GM21786 (cell line): ENCODE measurements around the gene FKBP5.
"Not testable (repeated sequence)": the region's sequence is repeated elsewhere in the genome, so short reads cannot be mapped to it uniquely, and the experiment has no call there.

ENCODE experiments used
- ATAC-seq: cut with Tn5 transposase; IDR thresholded peaks from one replicate; pipeline ENCODE4 v1.9.1; 2021; ENCODE audit not compliant: unreplicated experiment

Gene FKBP5

DNA sequence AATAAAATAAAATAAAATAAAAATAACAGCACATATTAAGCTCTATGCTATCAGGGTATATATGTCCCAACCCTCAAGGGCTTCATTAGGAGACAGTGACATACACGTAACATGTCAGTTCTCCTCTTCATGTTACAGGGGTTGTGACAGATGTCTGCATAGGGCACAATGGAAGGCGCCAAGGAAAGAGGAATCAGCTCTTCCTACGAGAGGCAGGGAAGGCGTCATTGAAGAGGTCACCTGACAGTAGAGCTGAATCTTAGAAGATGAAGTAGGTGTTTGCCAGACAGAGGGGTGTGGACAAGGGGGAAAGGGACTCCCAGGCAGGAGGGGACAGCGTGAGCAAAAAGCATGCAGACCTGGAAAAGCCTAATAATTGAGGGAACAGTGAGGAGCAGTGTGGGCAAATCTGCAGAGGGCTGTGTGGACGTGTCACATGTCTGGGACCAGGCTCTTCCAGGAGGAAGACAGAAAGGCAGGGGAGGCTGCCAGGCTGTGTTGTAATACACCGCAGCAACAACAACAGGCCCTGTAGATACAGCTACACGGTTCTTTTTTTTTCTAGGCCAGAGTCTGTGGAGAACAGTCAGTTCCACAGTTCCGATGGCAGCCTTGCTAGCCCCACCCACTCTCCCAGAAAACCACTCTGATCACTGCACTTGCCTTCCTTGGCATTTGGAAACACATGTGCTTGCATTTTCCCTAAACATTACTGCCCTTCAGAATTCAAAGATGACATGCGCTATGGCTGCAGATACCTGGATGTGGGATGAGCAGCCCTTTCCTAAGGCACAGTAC is 2.5 kb upstream of the FKBP5 start:
- ATAC-seq = no peak

DNA sequence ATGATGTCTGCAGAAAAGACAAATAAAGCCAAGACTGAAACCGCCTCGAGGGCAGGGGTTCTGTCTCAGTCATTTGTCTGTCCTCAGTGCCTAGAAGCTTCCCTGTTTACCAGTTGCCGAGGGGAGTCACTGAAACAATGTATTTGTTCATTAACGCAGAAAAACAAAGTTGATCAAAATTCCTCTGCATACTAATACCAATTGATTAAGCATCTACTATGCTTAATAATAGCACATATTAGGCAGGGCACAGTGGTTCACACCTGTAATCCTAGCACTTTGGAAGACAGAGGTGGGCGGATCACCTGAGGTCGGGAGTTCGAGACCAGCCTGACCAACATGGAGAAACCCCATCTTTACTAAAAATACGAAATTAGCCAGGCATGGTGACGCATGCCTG is 1.8 kb upstream of the FKBP5 start:
- ATAC-seq = no peak

DNA sequence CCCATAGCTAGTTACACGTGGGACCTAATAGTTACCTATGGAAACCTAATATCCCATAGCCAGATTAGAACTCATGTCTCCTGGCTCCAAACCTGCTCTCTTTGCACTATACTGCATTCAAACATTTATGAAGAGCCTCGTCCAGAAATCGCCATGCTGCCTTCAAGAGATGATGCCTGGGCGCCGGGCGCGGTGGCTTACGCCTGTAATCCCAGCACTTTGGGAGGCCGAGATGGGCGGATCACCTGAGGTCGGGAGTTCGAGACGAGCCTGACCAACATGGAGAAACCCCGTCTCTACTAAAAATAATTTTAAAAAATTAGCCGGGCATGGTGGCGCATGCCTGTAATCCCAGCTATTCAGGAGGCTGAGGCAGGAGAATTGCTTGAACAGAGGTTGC is 1.3 kb upstream of the FKBP5 start:
- ATAC-seq = not testable (repeated sequence)

DNA sequence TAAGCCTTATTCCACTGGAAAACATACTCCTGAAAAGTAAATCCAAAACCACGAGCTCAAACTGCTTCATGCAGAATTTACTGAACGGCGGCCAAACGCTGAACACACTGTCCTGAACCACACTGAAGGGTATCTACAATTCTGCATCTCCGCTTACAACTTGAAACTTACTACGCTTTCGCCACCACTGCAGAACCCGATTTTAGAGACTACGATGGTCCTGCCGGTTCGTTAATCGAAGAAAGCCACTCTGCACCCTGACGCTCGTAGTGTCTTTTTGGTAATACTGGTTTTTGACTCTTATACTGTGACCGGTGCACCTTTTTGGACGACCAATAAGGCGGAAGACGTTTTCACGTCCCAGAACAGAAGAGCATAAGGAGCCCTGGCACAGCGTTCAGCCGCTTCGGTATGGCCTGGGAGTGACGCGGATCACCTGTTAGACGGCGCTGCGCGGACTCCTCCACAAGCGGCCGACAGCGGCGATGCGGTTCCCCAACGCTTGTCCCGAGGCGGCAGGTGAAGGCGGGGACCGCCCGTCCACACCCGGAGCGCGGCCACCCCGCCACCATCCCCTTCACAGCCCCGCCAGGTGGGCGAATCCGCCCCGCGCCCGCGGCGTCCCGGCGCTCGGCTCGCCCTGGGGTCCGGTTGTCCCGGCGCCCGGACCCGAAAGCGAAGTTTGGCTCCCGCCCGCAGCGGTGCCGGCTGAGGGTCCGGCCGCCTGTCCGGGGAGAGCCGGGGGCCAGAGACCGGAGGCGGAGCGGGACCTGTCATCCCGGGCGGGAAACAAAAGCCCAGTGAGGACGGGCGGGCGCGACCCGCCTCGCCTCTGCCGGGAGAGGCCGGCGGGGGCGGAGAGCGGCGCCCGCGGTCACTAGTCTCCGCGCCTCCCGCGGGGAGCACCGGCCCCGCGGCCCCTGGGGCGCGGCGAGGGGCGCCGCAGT is 784 bp downstream of the FKBP5 start:
- ATAC-seq = peak; percentile 38

DNA sequence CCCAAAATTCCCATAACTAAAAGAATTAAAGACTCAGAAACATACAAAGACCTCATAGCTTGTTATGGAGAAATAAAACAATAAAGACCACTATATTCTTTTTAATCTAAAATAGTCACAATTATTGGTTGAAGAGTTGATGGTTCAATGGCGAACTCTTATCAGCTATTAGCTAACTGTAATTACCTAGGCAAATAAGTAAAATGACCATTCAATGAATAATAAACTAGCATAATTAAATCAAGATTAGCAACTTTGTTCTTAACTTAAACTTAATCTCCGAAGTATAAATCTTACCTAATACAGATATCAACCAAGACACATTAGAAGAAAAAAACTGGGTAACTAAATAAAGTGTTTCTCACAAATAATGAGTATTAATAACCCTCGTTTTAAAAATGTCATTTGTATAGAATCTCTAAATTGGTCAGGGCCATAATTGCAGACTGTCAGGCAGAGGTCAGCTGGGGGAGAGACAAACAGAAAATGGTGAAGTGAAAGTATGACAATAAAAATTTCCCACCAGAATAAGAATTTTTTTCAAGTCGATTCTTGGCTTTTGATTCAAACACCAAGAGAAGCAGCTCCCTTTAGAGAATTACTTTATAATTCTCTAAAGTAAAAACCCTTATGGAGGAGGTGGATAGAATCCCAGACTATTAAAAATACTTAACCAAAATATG is 1.7 kb downstream of the FKBP5 start:
- ATAC-seq = no peak

DNA sequence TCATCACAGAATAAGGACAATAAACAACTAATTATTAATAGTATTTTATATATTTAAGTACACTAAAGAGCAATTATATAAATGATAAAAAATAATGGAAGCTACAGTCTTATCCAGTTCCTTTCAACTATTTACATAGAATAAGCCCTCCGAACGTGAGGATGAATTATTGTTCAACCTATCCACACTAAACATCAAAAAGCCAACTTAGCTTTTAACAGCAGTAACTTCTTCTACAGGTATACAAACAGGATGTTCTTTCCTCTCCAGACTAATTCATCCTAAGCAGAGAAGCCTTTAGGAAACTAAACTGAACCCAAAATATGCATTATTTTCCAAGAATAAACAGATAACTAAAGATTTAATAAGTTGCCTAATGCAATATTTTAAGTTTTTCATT is 2.3 kb downstream of the FKBP5 start:
- no peak for ATAC-seq

DNA sequence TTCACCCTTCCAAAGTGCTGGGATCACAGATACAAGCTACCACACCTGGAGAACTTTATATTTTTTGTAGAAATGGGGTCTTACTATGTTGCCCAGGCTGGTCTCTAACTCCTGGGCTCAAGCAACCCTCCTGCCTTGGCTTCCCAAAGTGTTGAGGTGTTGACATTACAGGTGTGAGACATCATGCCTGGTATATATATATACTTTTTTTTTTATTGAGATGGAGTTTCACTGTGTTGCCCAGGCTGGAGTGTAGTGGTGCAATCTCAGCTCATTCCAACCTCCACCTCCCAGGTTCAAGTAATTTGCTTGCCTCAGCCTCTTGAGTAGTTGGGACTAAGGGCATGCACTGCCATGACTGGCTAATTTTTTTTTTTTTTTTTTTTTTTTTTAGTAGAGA is 5.4 kb downstream of the FKBP5 start:
- ATAC-seq = no peak

DNA sequence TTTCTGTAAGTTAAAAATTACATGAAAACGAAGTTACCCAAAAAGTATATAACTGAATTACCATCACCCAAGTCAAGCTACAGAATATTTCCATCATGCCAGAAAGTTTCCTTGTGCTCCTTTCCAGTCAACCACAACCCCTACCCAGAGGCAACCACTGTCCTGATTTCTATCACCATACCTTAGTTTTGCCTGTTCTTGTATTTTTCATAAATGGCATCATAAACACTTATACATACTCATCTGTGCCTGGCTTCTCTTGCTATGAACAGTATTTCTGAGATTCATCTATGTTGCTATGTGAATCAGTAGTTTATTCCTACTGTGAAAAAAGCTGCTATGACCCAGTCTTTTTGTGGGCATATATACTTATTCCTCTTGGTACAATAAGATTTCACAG is 7.4 kb downstream of the FKBP5 start:
- ATAC-seq = no peak

DNA sequence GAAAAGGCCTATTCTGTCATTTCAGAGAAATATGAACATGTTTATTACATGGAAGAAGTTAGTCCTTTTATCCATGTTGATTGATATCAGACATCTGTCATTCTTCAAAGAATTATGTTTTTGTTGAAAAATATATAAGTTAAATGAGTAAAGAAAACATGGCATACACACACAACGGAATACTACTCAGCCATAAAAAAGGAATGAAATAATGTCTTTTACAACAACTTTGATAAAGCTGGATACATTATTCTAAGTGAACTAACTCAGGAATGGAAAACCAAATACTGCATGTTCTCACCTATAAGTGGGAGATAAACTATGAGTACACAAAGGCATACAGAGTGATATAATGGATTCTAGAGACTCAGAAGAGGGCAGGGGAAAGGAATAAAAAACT is 9.3 kb downstream of the FKBP5 start:
- no peak for ATAC-seq

DNA sequence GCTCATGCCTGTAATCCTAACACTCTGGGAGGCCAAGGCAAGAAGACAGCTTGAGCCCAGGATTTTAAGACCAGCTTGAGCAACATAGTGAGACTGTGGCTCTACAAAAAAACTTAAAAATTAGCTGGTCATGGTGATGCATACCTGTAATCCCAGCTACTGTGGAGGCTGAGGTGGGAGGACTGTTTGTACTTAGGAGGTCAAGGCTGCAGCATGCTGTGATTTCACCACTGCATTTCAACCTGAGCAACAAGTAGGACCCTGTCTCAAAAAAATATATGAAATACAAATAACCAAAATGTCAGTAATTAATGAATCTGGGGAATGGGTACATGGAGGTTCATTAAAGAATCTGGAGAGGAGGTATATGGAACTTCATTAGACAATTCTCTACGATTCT is 9.9 kb downstream of the FKBP5 start:
- ATAC-seq = no peak

DNA sequence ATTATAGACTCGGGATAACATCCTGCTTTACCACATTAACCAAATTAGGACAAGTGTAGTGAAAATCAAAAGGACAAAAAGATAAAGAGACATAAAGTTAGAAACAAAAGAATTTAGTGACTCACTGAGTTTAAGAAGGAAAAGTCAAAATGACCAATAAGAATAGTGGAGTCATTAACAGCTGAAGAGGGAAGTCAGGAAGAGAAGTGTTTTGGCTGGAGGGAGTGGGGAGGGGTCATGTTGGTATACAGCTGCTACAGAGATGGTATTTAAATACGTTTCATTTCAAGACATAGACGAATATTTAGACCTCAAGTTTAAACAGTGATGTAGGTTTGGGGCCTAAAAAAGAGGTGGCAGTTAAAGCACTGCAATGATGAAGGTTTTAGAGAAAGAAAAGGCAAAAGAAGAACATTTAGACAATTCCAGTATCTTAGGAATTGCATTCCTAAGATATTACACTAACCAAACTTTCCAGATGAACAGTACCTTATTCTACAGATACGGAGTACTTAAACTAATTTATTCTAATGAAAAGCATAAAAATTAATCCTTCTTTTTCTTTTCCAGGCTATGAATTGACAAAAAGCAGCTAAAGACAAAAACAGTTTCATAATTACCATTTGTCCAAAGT is 10.6 kb downstream of the FKBP5 start:
- ATAC-seq = no peak

DNA sequence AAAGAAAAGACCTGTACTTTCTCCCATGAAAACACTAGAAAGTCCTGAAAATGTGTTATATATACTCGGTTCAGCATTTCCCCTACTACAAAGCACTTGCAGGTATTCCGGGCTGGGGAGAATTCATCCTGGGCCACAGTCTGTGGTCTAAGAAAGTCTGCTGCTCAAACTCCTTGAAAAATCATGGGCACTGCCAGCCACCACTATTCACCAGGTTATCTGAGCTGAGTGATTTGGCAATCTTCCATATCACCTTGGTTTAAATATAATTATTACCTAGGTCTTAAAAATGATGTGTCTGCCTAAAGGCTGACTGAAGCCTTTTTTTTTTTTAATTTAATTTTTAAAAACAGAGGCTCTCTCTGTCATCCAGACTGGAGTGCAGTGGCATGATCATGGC is 11.3 kb downstream of the FKBP5 start:
- ATAC-seq = no peak

DNA sequence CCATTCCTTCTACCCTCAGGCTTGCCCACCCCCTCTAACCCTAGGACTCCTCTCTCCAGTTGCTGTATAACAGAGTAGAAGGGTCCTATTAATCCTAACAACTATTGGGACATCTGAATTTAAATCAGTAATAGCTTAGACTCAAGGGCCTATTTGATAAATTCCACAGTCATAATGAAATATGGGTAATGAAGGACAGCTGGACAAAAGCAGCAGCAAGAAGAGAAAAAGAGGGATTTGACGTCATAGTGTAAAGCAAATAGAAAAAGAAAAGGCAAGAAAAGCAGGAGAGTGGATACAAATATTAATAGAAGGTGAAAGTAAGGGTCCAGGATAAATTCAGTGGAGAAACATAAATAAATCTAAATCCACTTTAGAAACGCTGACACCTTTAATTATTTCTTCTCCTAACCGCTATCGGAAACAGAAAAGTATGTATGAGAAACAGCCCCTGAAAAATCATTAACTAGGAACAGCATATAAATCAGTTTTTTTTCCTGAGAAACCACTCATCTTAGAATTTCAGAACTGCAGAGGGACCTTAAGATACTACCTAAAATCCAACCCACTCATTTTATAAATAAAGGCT is 12.8 kb downstream of the FKBP5 start:
- no peak for ATAC-seq

DNA sequence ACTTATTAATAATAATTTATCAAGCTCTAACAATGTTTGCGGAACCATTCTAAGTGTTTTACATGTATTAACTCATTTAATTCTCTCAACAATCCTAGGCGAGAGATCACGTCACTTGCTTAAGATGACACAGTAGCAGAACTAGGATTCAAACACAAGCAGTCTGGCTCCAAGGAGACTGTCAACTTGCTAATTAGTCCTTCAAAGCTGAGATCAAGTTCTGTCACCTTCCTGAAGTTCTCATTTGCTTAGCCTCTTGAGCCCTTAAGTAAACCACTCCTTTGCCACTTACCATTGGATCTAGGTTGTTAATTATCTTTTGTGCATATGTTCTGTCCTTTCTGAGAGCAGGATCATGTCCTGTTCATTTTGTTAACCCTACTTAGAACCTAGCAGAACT is 14.1 kb downstream of the FKBP5 start:
- ATAC-seq = no peak

DNA sequence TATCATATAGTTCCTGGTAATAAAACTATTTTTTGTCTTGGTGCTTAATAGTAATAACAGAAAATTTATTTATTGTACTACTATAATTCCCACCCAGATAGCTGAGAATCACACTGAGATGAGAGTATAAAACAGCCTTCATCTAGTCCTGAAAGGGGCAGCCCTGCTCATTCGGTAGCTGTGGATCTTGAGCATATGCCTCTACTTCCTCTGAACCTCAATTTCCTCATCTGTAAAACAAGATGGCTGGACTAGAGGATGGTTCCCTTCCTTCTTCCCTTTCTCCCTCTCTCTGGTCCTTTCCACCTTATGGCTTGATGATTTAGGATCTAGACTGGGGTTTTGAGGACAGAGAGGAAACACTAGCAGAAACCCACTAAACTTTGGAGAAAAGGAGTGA is 15.0 kb downstream of the FKBP5 start:
- ATAC-seq = no peak

DNA sequence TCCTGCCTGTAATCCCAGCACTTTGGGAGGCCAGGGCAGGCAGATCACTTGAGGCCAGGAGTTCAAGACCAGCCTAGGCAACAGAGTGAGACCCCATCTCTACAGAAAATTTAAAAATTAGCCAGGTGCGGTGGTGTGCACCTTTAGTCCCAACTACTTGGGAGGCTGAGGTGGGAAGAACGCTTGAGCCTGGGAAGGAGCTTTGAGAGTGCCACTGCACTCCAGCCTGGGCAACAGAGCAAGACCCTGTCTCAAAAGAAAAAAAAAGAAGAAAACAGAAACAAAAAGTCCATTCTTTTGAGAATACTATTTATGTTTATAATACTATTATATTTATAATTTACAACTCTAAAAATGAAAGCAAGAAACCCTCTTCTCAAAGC is 15.4 kb downstream of the FKBP5 start:
- not testable (repeated sequence) for ATAC-seq

DNA sequence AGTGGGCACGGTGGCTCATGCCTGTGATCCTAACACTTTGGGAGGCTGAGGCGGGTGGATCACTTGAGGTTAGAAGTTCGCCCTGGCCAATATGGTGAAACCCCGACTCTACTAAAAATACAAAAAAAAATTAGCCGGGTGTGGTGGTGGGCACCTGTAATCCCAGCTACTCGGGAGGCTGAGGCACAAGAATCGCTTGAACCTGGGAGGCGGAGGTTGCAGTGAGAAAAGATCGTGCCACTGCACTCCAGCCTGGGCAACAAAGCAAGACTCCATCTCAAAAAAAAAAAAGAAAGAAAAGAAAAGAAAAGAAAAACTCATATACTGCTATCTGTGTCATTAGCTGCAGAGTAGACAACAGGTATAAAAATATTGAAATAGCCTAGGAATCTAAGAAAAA is 18.3 kb downstream of the FKBP5 start:
- ATAC-seq = not testable (repeated sequence)

DNA sequence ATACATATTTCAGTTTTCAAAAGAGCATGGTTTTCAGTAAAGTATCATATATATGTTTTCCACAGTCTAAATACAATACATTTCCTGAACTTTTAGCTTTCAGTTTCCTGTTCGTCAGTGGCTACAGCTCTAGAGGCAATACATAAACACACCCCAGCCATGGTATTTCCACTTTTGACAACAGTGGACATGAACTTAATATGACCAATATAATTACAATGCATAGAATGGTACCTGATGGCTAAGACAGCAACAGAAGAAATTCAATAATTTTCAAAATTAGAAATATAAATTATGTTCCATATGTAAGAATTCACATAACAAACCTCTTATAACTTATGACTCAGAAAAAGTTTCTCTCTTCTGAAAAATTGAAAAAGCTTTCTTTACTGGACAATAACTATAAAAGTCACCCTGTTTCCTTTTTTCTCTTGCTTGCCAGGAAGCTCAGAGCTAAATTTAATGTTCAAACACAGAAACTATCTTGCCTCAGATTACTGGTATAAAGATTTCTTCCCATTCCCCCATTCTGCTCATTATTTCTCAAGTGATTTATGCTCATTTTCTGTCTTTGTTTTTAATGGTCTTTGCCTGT is 19.2 kb downstream of the FKBP5 start:
- ATAC-seq = no peak

DNA sequence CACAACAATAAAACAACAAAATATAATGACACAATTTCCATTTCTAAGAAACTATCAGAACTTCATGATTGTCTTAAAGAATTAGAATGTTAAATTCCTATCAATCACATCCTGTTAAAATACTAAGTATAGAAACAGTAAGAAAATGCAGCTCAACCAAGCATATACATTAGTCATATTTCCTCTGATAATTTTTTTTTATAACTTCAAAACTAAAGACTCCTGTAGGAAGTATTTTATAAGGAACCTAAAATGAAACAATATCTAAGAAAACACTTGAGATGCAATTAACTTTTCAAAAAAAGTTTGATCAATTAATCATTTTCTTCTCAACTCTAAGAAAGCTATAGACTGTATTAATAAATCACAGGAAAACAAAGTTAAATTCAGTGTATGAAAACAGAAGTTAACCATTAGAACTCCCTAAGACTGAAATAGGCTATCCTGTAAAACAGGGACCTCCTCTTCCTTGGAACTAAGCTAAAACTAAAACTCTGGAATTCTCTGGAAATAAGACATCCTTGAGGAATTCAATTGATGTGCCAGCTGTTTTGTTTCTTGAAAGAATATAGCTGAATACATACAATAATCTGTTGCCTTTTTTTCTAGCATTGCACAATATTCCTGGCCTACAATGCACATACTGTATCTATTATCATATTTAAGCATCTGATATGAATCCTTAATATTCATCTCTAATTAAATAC is 19.8 kb downstream of the FKBP5 start:
- no peak for ATAC-seq

DNA sequence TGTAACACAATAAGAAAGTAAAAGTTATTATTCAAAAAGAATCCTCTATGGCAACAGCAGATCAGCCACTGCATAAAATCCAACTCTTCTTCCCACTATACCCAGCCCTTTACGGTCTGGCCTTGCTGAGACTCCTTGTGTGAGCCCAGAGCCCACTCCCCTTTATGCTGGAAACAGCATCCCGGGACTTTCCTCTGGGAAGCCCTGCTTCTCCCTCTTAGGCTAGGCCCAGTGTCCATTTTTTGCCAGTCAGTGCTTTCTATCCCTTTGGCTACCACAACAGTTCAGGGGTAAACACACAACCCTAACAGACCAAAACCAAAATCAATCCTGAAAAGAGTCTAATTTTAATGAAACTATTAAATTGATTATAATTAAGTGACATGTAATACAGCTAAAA is 20.6 kb downstream of the FKBP5 start:
- ATAC-seq = no peak
